Keratinocyte (primary cell): ENCODE measurements around the gene EGFR. TPM values are rescaled to one million over a fixed set of nuclear protein-coding genes. Genes with fewer than 3 reads are reported as not detected.

Experiments used
- DNase-seq: peaks from one replicate; pipeline ENCODE4 v3.0.0-alpha.2; 2011; ENCODE audit warnings: low read depth, missing footprints, low spot score
- FAIRE-seq: peaks from 2 replicates; lab custom pipeline; 2011; peaks lifted over from hg19 to GRCh38; lab: Jason Lieb, UNC
- H2AFZ ChIP-seq: 2 replicates; pipeline ENCODE4 v1.6.0; 2012; ENCODE audit warnings: low read length, control low read depth, inconsistent platforms; ENCODE audit not compliant: control insufficient read depth
- H3K27ac ChIP-seq: 2 replicates; pipeline ENCODE4 v1.5.1; 2011; ENCODE audit warnings: low read length; ENCODE audit not compliant: control insufficient read depth, insufficient read depth
- H3K27me3 ChIP-seq: 3 replicates; pipeline ENCODE4 v1.6.0; 2011; ENCODE audit warnings: low read length; ENCODE audit not compliant: control insufficient read depth, insufficient read depth; ENCODE audit errors: extremely low read depth
- H3K36me3 ChIP-seq, 2 experiments: 2 replicates in 1 of 2; 3 replicates in 1 of 2; pipeline ENCODE4 v1.5.1; 2011; ENCODE audit warnings: low read length in 2 of 2, mild to moderate bottlenecking in 1 of 2; ENCODE audit not compliant: control insufficient read depth in 2 of 2, insufficient read depth in 2 of 2; ENCODE audit errors: extremely low read depth in 1 of 2
- H3K4me1 ChIP-seq: 3 replicates; pipeline ENCODE4 v1.5.1; 2011; ENCODE audit warnings: low read length; ENCODE audit not compliant: control insufficient read depth, insufficient read depth; ENCODE audit errors: extremely low read depth
- H3K4me2 ChIP-seq: 3 replicates; pipeline ENCODE4 v1.6.0; 2011; ENCODE audit warnings: low read depth, low read length; ENCODE audit not compliant: control insufficient read depth, insufficient read depth; ENCODE audit errors: extremely low read depth
- H3K4me3 ChIP-seq, 3 experiments: fragments of 200-600 bp in 1 of 3; sonication (generic) in 1 of 3; 2 replicates in 2 of 3; 3 replicates in 1 of 3; pipeline ENCODE4 v1.5.1; 2011 to 2016; ENCODE audit warnings: low read length in 3 of 3, mild to moderate bottlenecking in 3 of 3, control low read depth in 2 of 3, inconsistent platforms in 1 of 3, low read depth in 1 of 3, mixed read lengths in 1 of 3, mixed run types in 1 of 3, moderate library complexity in 1 of 3; ENCODE audit not compliant: control insufficient read depth in 2 of 3, insufficient read depth in 2 of 3; ENCODE audit errors: extremely low read depth in 1 of 3
- H3K79me2 ChIP-seq: 2 replicates; pipeline ENCODE4 v1.6.0; 2012; ENCODE audit warnings: low read length; ENCODE audit not compliant: control insufficient read depth, insufficient read depth
- H3K9ac ChIP-seq: 3 replicates; pipeline ENCODE4 v1.6.0; 2011; ENCODE audit warnings: low read length; ENCODE audit not compliant: control insufficient read depth, insufficient read depth; ENCODE audit errors: extremely low read depth
- H3K9me1 ChIP-seq: 3 replicates; pipeline ENCODE4 v1.6.0; 2011; ENCODE audit warnings: low read length; ENCODE audit not compliant: control insufficient read depth, insufficient read depth; ENCODE audit errors: extremely low read depth
- H3K9me3 ChIP-seq: 2 replicates; pipeline ENCODE4 v1.5.1; 2012; ENCODE audit warnings: low read depth, low read length; ENCODE audit not compliant: control insufficient read depth
- H4K20me1 ChIP-seq: 3 replicates; pipeline ENCODE4 v1.6.0; 2011; ENCODE audit warnings: low read length; ENCODE audit not compliant: control insufficient read depth, insufficient read depth; ENCODE audit errors: extremely low read depth
- CTCF ChIP-seq, 3 experiments: IDR thresholded peaks in 1 of 3; conservative IDR thresholded peaks in 1 of 3; optimal IDR thresholded peaks in 1 of 3; 2 replicates in 2 of 3; 3 replicates in 1 of 3; pipeline versions ENCODE3 to v1.5.1; 2011; ENCODE audit warnings: low read length in 3 of 3, mild to moderate bottlenecking in 3 of 3, moderate library complexity in 2 of 3, control low read depth in 1 of 3, inconsistent platforms in 1 of 3; ENCODE audit not compliant: insufficient read depth in 2 of 3; ENCODE audit errors: extremely low read depth in 1 of 3
- EZH2 ChIP-seq: IDR thresholded peaks from one replicate; pipeline ENCODE4 v1.6.1; 2012; ENCODE audit warnings: inconsistent platforms, mild to moderate bottlenecking, low read length, moderate library complexity
- dilution Hi-C: fragments of 300-500 bp; cut with MboI; formaldehyde crosslinking; loops from one replicate; pipeline ENCODE4 v1.7.0; 2020; ENCODE audit warnings: low sequenced_read_pairs; ENCODE audit not compliant: extremely low pct_ligation_motif_present
- polyA plus RNA-seq, 5 experiments: library from polyadenylated mRNA; depleted of rRNA in 3 of 5; stranded (reverse) in 3 of 5; stranded (forward) in 1 of 5; unstranded in 1 of 5; fragments of >200 nt; gene quantifications; 1 replicate in 1 of 5; 2 replicates in 3 of 5; 3 replicates in 1 of 5; pipeline versions ENCODE4 v1.2.1 to v1.2.3, GENCODE V29; 2011 to 2012; ENCODE audit warnings: missing spikeins in 2 of 5, low read depth in 1 of 5, low replicate concordance in 1 of 5

Gene EGFR
- polyA plus RNA-seq, 1 donor (not counting 4 experiments of a cell fraction or from before 2014, with no cell fraction given): 120 TPM

- DNase-seq (no peak), FAIRE-seq (no peak)
- H3K9ac ChIP-seq: no peak overlapping the region
- no peaks in the 10 kb centered on the region for H3K27me3 ChIP-seq
- H2AFZ ChIP-seq: no peak overlapping the region
- H4K20me1 ChIP-seq: peaks cover 4% of the 10 kb centered on the region
- TF ChIP-seq EZH2 (no peak), CTCF (optimal IDR thresholded peaks at IDR 0.05 in 1 of 3, IDR thresholded peaks at IDR 0.05 in 1 of 3, conservative IDR thresholded peaks at IDR 0.05 in 1 of 3; ENCODE audit: extremely low read depth in 1 of 3, insufficient read depth in 2 of 3, low read length in 3 of 3) (no peak)
- H3K4me2 ChIP-seq: no peak overlapping the region
- H3K9me1 ChIP-seq: peaks cover 2% of the 10 kb centered on the region
- H3K27ac ChIP-seq: peak overlapping the region; percentile 90
- dilution Hi-C loops: no loop called here
- H3K36me3 ChIP-seq: peaks cover 12 to 23% of the 10 kb centered on the region in 2 experiments
- H3K9me3 ChIP-seq: no peaks in the 10 kb centered on the region
- no peak overlapping the region for H3K4me3 ChIP-seq
- peaks cover 79% of the 10 kb centered on the region for H3K79me2 ChIP-seq
- H3K4me1 ChIP-seq: peaks cover 63% of the 10 kb centered on the region
These were observed 99.6 kb downstream of the EGFR start for GRCh38 chr7:55118426-55118825.

GRCh38 chr7:55119571-55119970 is 100.8 kb downstream of the EGFR start:
- H3K4me1 ChIP-seq: peaks cover 69% of the 10 kb centered on the region
- no peak overlapping the region for H2AFZ ChIP-seq
- H3K79me2 ChIP-seq: peaks cover 78% of the 10 kb centered on the region
- H4K20me1 ChIP-seq: peaks cover 4% of the 10 kb centered on the region
- TF ChIP-seq CTCF (optimal IDR thresholded peaks at IDR 0.05 in 1 of 3, IDR thresholded peaks at IDR 0.05 in 1 of 3, conservative IDR thresholded peaks at IDR 0.05 in 1 of 3; ENCODE audit: extremely low read depth in 1 of 3, insufficient read depth in 2 of 3, low read length in 3 of 3) (no peak), EZH2 (no peak)
- peak overlapping the region; percentile 40 for H3K9ac ChIP-seq
- no peaks in the 10 kb centered on the region for H3K9me3 ChIP-seq
- FAIRE-seq (no peak), DNase-seq (no peak)
- peaks cover 12 to 26% of the 10 kb centered on the region in 2 experiments for H3K36me3 ChIP-seq
- H3K9me1 ChIP-seq: peaks cover 2% of the 10 kb centered on the region
- peak overlapping the region; percentile 90 for H3K27ac ChIP-seq
- dilution Hi-C loops: no loop called here
- H3K4me2 ChIP-seq: peak overlapping the region; percentile 58
- H3K27me3 ChIP-seq: no peaks in the 10 kb centered on the region
- no peak overlapping the region for H3K4me3 ChIP-seq
